Measurements from ENCODE around the gene DGKG. TPM values are rescaled to one million over a fixed set of nuclear protein-coding genes. Genes with fewer than 3 reads are reported as not detected.

Gene DGKG
- polyA plus RNA-seq, 3 donors: 4.2 to 9.2 (median 4.3) TPM

DNA sequence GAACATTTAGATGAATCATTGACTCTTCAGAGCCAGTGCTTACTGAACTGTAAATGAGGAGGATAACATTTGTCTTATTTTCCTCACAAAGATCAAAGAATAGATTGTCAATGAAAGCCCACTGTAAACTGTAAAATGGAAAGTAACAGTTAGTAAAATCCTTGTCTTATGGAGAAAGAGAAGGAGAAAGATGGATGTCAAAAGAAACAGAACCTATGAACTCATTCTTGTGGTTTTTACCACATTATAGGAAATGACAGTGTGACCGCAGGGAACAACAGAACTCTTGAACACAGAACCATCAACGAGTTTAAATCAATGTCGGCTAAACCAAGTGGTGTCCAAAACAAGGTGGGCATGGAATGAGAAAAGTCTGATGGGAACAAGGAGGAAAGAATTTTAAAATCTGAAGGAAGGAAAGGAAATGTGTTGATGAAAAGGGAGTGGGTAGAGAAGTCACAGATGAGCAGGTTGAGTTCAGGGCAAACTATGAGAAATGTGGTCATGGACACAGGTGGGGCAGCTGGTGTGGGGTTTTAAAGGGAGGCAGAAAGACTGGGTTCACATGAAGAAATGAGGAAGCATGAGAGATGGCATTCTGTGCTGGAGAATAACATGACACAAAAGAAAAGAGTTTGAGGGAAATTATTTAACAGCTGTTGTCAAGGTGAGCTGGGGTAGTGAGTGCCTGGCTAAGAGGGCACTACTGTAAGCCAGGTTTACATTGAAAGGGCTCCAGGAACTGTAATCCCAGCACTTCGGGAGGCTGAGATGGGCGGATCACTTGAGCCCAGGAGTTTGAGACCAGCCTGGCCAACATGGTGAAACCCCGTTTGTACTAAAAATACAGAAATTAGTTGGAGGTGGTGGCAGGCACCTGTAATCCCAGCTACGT, 210.7 kb downstream of the DGKG start:
- Histone ChIP-seq H3K9me3 (replicated peaks in 1 of 2; ENCODE audit: control insufficient read depth in 1 of 2, insufficient read depth in 1 of 2, low read length in 2 of 2) (no peaks in the 10 kb centered on the region), H3K4me1 (ENCODE audit: control insufficient read depth in 1 of 2, insufficient read depth in 2 of 2, low read length in 2 of 2) (peaks cover 39 to 45% of the 10 kb centered on the region in 2 donors), H3K27me3 (ENCODE audit: control insufficient read depth in 2 of 2, insufficient read depth in 2 of 2, low read length in 2 of 2) (no peaks in the 10 kb centered on the region), H2AFZ (ENCODE audit: insufficient read depth, low read depth, low read length, poor library complexity, severe bottlenecking) (no peak overlapping the region), H4K20me1 (ENCODE audit: insufficient read depth, low read length) (peaks cover 40% of the 10 kb centered on the region), H3K4me2 (replicated peaks; ENCODE audit: extremely low read depth, low read length, poor library complexity, severe bottlenecking) (peak overlapping the region; percentile 10), H3K9ac (ENCODE audit: insufficient read depth, low read length, poor library complexity, severe bottlenecking) (no peak overlapping the region), H3K79me2 (ENCODE audit: insufficient read depth, low read length) (no peaks in the 10 kb centered on the region), H3K4me3 (replicated peaks in 1 of 3; ENCODE audit: low read depth in 2 of 3, low read length in 3 of 3) (peak overlapping the region in 1 of 3 experiments; percentile 21), H3K36me3 (replicated peaks in 1 of 2; ENCODE audit: control insufficient read depth in 1 of 2, insufficient read depth in 2 of 2, low read length in 2 of 2) (peaks cover 25 to 53% of the 10 kb centered on the region in 2 donors), H3K27ac (ENCODE audit: low read depth in 1 of 2, low read length in 2 of 2) (no peak overlapping the region)
- H3K27me3 Mint-ChIP-seq (ENCODE audit: low read depth in 3 of 3): peaks cover 7 to 26% (median 15%) of the 10 kb centered on the region in 3 donors
- TF ChIP-seq, protein P1, sequence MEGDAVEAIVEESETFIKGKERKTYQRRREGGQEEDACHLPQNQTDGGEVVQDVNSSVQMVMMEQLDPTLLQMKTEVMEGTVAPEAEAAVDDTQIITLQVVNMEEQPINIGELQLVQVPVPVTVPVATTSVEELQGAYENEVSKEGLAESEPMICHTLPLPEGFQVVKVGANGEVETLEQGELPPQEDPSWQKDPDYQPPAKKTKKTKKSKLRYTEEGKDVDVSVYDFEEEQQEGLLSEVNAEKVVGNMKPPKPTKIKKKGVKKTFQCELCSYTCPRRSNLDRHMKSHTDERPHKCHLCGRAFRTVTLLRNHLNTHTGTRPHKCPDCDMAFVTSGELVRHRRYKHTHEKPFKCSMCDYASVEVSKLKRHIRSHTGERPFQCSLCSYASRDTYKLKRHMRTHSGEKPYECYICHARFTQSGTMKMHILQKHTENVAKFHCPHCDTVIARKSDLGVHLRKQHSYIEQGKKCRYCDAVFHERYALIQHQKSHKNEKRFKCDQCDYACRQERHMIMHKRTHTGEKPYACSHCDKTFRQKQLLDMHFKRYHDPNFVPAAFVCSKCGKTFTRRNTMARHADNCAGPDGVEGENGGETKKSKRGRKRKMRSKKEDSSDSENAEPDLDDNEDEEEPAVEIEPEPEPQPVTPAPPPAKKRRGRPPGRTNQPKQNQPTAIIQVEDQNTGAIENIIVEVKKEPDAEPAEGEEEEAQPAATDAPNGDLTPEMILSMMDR (IDR thresholded peaks at IDR 0.05): no peak
- H3K4me3 Mint-ChIP-seq: peak overlapping the region in 1 of 2 donors; percentile 59
- peaks cover 54 to 60% of the 10 kb centered on the region in 2 donors for H3K36me3 Mint-ChIP-seq
- peaks cover 47% of the 10 kb centered on the region for H3K4me1 Mint-ChIP-seq
- DNase-seq: peak; percentile 40 to 72 (median 63)
- intact Hi-C loops (cut with micrococcal nuclease): loop anchor here (5.0 kb wide), 2 partner anchors 34 to 44 kb away; partner anchors contain the start of gene ETV5 (in 1 of the 2)
- WGBS (ENCODE audit: insufficient coverage): 61% methylated on average over 3 of the region's 7 CpGs
- peak overlapping the region; percentile 64 to 94 (median 83) for H3K27ac Mint-ChIP-seq
- peaks cover 0 to 4% (median 0%) of the 10 kb centered on the region in 7 donors for H3K9me3 Mint-ChIP-seq

DNA sequence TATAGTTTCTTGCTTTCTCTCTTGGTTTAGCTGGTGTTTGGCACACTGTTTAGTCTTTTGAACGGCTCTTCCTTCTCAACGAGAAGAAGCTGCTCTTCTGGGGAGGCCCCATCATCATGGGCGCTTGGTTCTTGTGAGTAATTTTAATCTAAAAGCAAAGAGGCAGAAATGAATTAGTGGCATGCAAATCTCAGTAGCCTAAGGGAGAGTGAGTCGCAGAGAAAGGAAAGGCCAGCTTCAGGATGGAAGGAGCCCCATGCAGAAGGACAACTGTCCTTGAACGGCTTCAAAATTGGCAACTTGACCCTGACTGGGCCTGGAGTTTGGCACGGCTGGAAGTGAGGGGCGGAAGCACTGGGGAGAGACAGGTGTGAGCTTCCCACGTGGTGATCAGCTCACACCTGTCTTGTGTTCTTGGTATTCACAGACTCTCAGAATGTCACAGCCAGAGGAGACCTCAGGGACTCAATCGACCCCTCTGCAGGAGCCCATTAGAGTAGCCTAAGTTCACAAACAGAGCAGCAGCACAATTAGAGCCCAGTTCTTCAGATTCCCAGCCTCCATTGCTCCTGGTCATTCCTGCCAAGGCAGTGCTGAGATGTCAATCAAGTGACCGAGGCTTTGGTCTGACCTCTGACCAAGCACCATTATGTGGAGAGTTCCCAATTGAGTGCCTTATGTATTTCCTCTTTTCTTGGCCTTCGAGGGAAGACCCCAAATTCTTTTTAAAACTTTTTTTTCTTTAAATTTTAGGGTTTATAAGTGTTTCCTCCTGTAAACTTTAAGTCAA, 211.8 kb downstream of the DGKG start:
- Histone ChIP-seq H3K9me3 (replicated peaks in 1 of 2; ENCODE audit: control insufficient read depth in 1 of 2, insufficient read depth in 1 of 2, low read length in 2 of 2) (no peaks in the 10 kb centered on the region), H3K9ac (ENCODE audit: insufficient read depth, low read length, poor library complexity, severe bottlenecking) (no peak overlapping the region), H3K4me3 (replicated peaks in 1 of 3; ENCODE audit: low read depth in 2 of 3, low read length in 3 of 3) (no peak overlapping the region), H3K79me2 (ENCODE audit: insufficient read depth, low read length) (no peaks in the 10 kb centered on the region), H3K4me1 (ENCODE audit: control insufficient read depth in 1 of 2, insufficient read depth in 2 of 2, low read length in 2 of 2) (peaks cover 39 to 45% of the 10 kb centered on the region in 2 donors), H3K27me3 (ENCODE audit: control insufficient read depth in 2 of 2, insufficient read depth in 2 of 2, low read length in 2 of 2) (no peaks in the 10 kb centered on the region), H4K20me1 (ENCODE audit: insufficient read depth, low read length) (peaks cover 40% of the 10 kb centered on the region), H3K27ac (ENCODE audit: low read depth in 1 of 2, low read length in 2 of 2) (no peak overlapping the region), H3K36me3 (replicated peaks in 1 of 2; ENCODE audit: control insufficient read depth in 1 of 2, insufficient read depth in 2 of 2, low read length in 2 of 2) (peaks cover 21 to 43% of the 10 kb centered on the region in 2 donors), H3K4me2 (replicated peaks; ENCODE audit: extremely low read depth, low read length, poor library complexity, severe bottlenecking) (peak overlapping the region; percentile 10), H2AFZ (ENCODE audit: insufficient read depth, low read depth, low read length, poor library complexity, severe bottlenecking) (no peak overlapping the region)
- WGBS (ENCODE audit: insufficient coverage): 99% methylated on average over 7 of the region's 11 CpGs
- peak overlapping the region in 1 of 2 donors; percentile 30 for H3K4me3 Mint-ChIP-seq
- peaks cover 7 to 27% (median 15%) of the 10 kb centered on the region in 3 donors for H3K27me3 Mint-ChIP-seq (ENCODE audit: low read depth in 3 of 3)
- H3K4me1 Mint-ChIP-seq: peaks cover 47% of the 10 kb centered on the region
- H3K36me3 Mint-ChIP-seq: peaks cover 51 to 52% of the 10 kb centered on the region in 2 donors
- TF ChIP-seq, protein P1 (IDR thresholded peaks at IDR 0.05): no peak
- H3K9me3 Mint-ChIP-seq: peaks cover 0 to 4% (median 0%) of the 10 kb centered on the region in 7 donors
- DNase-seq: peak in 2 of 3 donors; percentile 12
- peak overlapping the region in 4 of 7 donors; percentile 1 to 65 (median 46) for H3K27ac Mint-ChIP-seq
- intact Hi-C loops (cut with micrococcal nuclease): loop anchor here (5.0 kb wide), 2 partner anchors 33 to 43 kb away; partner anchors contain the start of gene ETV5 (in 1 of the 2)
